Skeletal muscle satellite cell (primary cell): ENCODE measurements around the gene TMEM266.

ENCODE experiments used
- H3K27me3 ChIP-seq: 2 replicates; pipeline ENCODE4 v1.7.0; 2013; ENCODE audit warnings: low read length; ENCODE audit not compliant: control insufficient read depth, insufficient read depth
- H3K36me3 ChIP-seq: 2 replicates; pipeline ENCODE4 v1.7.0; 2013; ENCODE audit warnings: mild to moderate bottlenecking, control low read depth, low read length; ENCODE audit not compliant: insufficient read depth
- H3K4me1 ChIP-seq: 2 replicates; pipeline ENCODE4 v1.7.0; 2013; ENCODE audit warnings: low read length; ENCODE audit not compliant: control insufficient read depth, insufficient read depth
- H3K4me2 ChIP-seq: 2 replicates; pipeline ENCODE4 v1.7.0; 2013; ENCODE audit warnings: mild to moderate bottlenecking, low read length
- H3K4me3 ChIP-seq: 2 replicates; pipeline ENCODE4 v1.7.0; 2013; ENCODE audit warnings: low read length
- H3K9ac ChIP-seq: 2 replicates; pipeline ENCODE4 v1.7.0; 2013; ENCODE audit warnings: mild to moderate bottlenecking, low read depth, low read length, moderate library complexity
- H3K9me3 ChIP-seq: replicated peaks from 2 replicates; pipeline ENCODE4 v1.7.0; 2013; ENCODE audit warnings: mild to moderate bottlenecking, control low read depth, low read length

TMEM266 gene

GRCh38 chr15:76236350-76236749, 176.6 kb downstream of the TMEM266 start:
- Histone ChIP-seq H3K4me3 (no peak overlapping the region), H3K4me1 (no peaks in the 10 kb centered on the region), H3K9me3 (no peaks in the 10 kb centered on the region), H3K27me3 (no peaks in the 10 kb centered on the region), H3K9ac (no peak overlapping the region), H3K36me3 (no peaks in the 10 kb centered on the region), H3K4me2 (no peak overlapping the region)

GRCh38 chr15:76239786-76240185, 180.0 kb downstream of the TMEM266 start:
- Histone ChIP-seq H3K27me3 (no peaks in the 10 kb centered on the region), H3K4me3 (no peak overlapping the region), H3K36me3 (peaks cover 8% of the 10 kb centered on the region), H3K9ac (no peak overlapping the region), H3K4me2 (no peak overlapping the region), H3K9me3 (no peaks in the 10 kb centered on the region), H3K4me1 (no peaks in the 10 kb centered on the region)

- H3K9ac ChIP-seq: no peak overlapping the region
- H3K27me3 ChIP-seq: no peaks in the 10 kb centered on the region
- H3K9me3 ChIP-seq: no peaks in the 10 kb centered on the region
- no peaks in the 10 kb centered on the region for H3K4me1 ChIP-seq
- peaks cover 8% of the 10 kb centered on the region for H3K36me3 ChIP-seq
- H3K4me3 ChIP-seq: no peak overlapping the region
- no peak overlapping the region for H3K4me2 ChIP-seq
Measured at GRCh38 chr15:76245072-76245610, 185.4 kb downstream of the TMEM266 start.

GRCh38 chr15:76251717-76252116, 191.9 kb downstream of the TMEM266 start:
- Histone ChIP-seq H3K9ac (no peak overlapping the region), H3K27me3 (no peaks in the 10 kb centered on the region), H3K4me3 (no peak overlapping the region), H3K36me3 (no peaks in the 10 kb centered on the region), H3K4me1 (no peaks in the 10 kb centered on the region), H3K4me2 (no peak overlapping the region), H3K9me3 (no peaks in the 10 kb centered on the region)

- H3K4me1 ChIP-seq: no peaks in the 10 kb centered on the region
- H3K36me3 ChIP-seq: no peaks in the 10 kb centered on the region
- no peaks in the 10 kb centered on the region for H3K9me3 ChIP-seq
- H3K4me2 ChIP-seq: no peak overlapping the region
- no peak overlapping the region for H3K4me3 ChIP-seq
- H3K9ac ChIP-seq: no peak overlapping the region
- no peaks in the 10 kb centered on the region for H3K27me3 ChIP-seq
Measured at GRCh38 chr15:76252249-76252648, 192.5 kb downstream of the TMEM266 start.

GRCh38 chr15:76253691-76254473, 194.1 kb downstream of the TMEM266 start:
- no peaks in the 10 kb centered on the region for H3K27me3 ChIP-seq
- no peak overlapping the region for H3K9ac ChIP-seq
- no peaks in the 10 kb centered on the region for H3K36me3 ChIP-seq
- H3K4me1 ChIP-seq: no peaks in the 10 kb centered on the region
- H3K4me2 ChIP-seq: no peak overlapping the region
- H3K4me3 ChIP-seq: no peak overlapping the region
- no peaks in the 10 kb centered on the region for H3K9me3 ChIP-seq
